HG02763 (cell line): ENCODE measurements around the gene NXF3.
"Not testable (repeated sequence)": the region's sequence is repeated elsewhere in the genome, so short reads cannot be mapped to it uniquely, and the experiment has no call there.

Source experiments
- ATAC-seq: cut with Tn5 transposase; IDR thresholded peaks from one replicate; pipeline ENCODE4 v1.9.1; 2021; ENCODE audit warnings: mild to moderate bottlenecking, moderate library complexity; ENCODE audit not compliant: unreplicated experiment

Gene NXF3, protein sequence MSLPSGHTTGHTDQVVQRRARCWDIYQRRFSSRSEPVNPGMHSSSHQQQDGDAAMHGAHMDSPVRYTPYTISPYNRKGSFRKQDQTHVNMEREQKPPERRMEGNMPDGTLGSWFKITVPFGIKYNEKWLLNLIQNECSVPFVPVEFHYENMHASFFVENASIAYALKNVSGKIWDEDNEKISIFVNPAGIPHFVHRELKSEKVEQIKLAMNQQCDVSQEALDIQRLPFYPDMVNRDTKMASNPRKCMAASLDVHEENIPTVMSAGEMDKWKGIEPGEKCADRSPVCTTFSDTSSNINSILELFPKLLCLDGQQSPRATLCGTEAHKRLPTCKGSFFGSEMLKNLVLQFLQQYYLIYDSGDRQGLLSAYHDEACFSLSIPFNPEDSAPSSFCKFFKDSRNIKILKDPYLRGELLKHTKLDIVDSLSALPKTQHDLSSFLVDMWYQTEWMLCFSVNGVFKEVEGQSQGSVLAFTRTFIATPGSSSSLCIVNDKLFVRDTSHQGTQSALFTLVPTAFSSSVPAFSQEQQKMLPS

DNA sequence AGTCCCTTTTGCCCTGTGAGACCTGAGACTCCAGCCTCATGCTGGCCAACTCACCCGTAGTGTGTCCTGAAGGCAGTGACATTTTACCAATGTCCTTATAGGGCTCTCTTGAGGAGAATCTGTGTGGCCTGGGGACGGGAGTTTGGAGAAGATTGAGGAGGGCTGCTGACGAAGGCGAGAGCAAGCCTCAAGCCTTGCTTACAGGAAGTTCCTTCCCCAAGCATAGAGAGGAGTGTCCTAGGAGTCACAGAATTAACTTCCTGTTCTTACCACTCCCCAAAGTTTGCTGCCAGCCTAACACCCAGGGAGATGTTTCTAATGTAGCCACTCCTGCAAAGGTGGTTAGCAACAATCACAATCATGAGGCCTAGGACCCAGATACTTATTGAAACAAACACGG, at the start of gene NXF3:
Gene NXF3 (minus strand): TSS at position 202 of the 400 bp plus-strand sequence. CDS start 120 bp downstream, at position 82.
- no peak for ATAC-seq

DNA sequence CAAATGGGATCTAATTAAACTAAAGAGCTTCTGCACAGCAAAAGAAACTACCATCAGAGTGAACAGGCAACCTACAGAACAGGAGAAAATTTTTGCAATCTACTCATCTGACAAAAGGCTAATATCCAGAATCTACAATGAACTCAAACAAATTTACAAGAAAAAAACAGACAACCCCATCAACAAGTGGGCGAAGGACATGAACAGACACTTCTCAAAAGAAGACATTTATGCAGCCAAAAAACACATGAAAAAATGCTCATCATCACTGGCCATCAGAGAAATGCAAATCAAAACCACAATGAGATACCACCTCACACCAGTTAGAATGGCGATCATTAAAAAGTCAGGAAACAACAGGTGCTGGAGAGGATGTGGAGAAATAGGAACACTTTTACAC, 43.6 kb upstream of the NXF3 start:
- ATAC-seq = not testable (repeated sequence)

DNA sequence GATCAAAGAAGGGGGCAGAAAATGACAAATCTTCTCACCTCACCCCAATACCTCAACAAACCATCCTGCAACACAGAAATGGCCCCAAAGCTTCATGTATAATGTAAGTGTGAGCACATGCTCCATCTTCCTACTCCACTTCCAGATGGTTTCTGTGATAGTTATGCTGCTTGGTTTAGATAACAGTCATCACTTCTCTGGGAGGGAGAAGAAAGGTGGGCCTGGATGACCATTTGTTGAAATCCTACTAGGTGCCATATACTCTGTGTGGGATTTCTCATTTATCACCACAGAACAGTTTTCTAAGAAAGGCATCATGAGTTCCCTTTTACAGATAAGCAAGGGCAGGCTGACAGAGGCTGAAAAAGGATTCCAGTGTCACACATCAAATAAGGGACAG, 31.3 kb upstream of the NXF3 start:
- no peak for ATAC-seq

DNA sequence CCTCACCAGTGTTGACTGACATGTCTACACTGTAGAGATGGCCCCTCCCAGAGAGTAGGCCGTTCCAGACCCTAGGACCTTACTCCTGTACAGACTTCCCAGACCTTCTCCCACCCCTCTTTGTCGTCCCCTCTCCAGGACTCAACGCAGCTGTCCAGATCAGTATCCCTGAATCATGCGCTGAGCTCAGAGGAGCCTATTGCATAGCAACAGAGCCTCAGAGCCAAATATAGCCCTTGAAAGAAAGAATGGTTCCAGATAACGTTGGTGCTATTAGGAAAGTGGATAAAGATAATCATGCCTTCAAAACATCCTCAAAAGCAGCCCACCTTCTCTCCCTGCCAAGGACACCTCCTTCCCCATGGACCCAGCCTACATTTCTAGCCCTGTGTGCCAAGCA, 27.8 kb upstream of the NXF3 start:
- ATAC-seq = no peak

DNA sequence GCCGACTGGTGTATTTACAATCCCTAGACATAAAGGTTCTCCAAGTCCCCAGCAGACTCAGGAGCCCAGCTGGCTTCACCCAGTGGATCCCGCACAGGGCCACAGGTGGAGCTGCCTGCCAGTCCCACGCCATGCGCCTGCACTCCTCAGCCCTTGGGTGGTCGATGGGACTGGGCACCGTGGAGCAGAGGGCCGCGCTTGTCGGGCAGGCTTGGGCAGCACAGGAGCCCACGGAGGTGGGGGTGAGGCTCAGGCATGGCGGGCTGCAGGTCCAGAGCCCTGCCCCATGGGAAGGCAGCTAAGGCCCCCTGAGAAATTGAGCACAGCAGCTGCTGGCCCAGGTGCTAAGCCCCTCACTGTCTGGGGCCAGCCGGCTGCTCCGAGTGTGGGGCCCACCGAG, 24.0 kb upstream of the NXF3 start:
- ATAC-seq = not testable (repeated sequence)

DNA sequence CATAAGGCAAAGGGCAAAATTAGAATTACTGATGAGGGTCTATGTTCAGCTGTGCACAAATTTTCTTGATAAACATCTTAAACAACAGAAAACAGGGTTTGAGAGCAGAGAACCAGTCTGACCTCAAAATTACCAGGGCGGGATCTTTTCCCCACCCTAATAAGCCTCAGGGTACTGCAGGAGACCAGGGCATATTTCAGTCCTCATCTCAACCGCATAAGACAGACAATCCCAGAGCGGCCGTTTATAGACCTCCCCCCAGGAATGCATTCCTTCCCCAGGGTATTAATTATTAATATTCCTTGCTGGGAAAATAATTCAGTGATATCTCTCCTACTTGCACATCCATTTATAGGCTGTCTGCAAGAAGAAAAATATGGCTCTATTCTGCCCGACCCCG, 16.6 kb upstream of the NXF3 start:
- ATAC-seq = not testable (repeated sequence)

DNA sequence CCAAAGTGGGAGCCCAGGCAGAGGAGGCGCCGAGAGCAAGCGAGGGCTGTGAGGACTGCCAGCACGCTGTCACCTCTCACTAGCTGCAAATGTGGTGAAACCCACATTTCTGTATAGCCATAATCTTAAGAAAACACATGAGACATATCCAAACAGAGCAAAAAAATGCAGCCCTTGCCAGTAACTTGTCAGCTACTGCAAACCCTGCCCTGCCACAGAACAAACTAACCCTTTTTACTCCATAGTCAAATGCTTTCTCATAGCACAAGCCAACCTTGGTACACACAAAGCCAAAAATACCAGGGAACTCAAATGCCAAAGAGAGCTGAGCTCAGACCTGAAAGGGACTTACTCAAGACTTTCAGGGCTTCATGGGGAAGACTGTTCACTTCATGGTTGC, 14.9 kb upstream of the NXF3 start:
- no peak for ATAC-seq

DNA sequence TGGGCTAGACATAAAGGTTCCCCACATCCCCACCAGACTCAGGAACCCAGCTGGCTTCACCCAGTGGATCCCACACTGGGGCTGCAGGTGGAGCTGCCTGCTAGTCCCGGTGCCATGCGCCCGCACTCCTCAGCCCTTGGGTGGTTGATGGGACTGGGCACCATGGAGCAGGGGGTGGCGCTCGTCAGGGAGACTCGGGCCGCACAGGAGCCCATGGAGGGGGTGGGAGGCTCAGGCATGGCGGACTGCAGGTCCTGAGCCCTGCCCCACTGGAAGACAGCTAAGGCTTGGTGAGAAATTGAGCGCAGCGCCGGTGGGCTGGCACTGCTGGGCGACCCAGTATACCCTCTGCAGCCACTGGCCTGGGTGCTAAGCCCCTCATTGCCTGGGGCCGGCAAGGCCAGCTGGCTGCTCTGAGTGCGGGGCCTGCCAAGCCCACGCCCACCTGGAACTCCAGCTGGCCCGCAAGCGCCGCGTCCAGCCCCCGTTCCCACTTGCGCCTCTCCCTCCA, 14.3 kb upstream of the NXF3 start:
- not testable (repeated sequence) for ATAC-seq

DNA sequence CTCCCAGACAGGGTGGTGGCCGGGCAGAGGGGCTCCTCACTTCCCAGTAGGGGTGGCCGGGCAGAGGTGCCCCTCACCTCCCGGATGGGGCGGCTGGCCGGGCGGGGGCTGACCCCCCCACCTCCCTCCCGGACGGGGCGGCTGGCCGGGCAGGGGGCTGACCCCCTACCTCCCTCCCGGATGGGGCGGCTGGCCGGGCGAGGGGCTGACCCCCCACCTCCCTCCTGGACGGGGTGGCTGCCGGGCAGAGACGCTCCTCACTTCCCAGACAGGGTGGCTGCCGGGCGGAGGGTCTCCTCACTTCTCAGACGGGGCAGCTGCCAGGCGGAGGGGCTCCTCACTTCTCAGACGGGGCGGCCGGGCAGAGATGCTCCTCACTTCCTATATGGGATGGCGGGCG, 11.4 kb upstream of the NXF3 start:
- not testable (repeated sequence) for ATAC-seq

DNA sequence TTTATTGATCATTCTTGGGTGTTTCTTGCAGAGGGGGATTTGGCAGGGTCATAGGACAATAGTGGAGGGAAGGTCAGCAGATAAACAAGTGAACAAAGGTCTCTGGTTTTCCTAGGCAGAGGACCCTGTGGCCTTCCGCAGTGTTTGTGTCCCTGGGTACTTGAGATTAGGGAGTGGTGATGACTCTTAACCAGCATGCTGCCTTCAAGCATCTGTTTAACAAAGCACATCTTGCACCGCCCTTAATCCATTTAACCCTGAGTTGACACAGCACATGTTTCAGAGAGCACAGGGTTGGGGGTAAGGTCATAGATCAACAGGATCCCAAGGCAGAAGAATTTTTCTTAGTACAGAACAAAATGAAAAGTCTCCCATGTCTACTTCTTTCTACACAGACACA, 10.9 kb upstream of the NXF3 start:
- ATAC-seq = not testable (repeated sequence)

DNA sequence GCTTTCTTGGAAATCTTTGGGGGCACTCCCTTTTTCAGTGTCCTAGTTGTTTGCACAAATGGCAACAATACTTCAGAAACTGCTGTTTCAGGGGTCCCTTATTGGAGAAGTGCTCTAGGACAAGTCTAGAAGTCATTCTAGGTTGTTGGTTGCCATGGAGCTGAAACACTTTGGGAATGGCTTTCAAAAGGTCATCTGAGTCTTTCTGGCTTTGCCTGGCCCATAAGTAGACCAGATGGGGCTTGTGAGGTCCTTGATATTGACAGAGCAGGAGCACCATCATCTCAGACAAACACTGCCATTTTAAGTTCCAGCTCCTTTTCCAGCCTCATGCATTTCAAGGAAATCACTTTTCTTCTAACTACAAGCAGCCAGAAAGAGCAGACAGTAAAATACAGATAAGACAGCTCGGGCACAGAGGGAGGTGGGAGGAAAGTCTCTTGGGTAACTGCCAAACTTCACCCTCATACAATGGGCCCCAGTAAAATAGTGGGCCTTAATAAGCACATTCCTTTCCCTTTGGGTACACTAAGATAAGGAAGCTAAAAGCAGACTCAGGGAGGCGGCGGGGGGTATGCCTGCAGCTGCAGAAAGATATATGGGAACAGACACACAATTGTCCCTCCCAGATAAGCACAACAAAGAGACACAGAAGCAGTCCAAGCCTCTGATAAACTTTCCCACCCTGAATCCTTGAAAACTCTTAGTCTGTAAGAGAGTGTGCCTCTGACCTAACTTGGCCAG, 8.5 kb upstream of the NXF3 start:
- no peak for ATAC-seq

DNA sequence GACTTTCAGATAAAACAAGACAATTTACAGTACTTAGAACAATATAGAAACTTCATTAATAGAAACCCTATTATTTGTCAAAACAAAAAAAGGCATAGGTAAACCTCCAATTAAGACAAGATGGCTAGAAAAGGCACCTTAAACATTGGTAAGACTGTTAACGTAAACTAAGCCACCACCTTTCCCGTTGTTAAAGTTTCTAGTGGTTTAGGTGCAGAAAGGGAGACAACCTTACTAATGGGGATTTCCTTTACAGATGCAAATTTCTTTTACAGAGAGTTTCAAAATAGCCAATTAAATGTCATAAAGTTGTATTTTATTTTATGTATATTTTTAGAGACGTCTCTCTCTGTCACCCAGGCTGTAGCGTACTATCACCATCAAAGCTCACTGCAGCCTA, 7.5 kb upstream of the NXF3 start:
- ATAC-seq = no peak

DNA sequence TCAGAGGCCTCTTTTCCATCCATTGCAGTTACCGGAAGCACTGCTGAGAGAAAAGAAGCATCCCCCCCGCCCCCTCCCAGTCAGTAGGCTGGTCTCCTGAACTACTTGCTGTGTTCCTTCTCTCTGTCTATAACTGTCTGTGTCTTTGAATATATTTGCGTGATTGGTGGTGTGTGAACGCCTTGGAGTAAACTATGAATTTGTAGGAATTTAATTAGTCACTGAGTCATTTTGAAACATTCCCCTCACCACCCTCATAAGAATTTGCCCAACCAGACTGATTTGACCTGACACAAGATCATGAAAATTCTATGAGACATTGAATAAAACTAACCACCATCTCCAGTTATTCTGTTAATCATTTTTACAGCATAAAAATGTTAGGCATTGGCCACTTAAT, 6.7 kb upstream of the NXF3 start:
- ATAC-seq = no peak

DNA sequence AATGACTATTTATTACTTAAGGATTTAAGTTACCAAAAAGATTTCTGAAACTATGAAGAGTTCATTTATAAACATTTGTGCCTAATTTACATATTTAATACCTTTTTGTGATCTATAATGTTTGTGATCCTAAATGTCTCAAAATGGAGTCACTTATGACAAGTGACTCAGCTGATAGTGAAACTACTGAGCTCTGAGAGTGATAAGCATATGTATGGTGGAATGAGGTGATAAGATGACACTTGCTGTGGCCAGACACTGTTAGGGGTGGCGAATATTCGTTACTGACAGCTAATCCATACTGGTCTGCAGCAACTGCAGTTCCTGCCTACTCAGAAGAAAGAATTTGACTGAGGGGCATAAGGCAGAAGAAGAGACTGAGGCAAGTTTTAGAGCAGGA, 5.5 kb upstream of the NXF3 start:
- ATAC-seq = no peak

DNA sequence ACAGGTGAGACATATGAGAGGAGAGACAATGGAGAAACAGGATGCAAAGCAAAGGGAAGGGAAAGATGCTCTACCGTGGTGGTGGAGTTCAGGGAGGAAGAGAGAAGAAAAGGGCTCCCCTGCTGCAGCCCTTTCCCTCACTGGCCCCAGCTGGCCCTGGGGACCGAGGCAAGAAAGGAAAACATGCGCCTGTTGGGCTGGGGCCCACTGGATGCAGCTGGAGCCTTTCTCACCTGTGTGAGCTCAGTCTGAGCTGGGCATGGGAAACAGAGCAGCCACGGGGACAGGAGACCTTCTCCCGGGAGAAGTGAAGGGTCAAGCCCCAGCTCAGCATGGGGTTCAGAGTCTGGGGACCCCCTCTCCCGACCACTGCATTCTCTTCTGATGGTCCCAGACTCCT, 11.9 kb downstream of the NXF3 start:
- ATAC-seq = no peak

DNA sequence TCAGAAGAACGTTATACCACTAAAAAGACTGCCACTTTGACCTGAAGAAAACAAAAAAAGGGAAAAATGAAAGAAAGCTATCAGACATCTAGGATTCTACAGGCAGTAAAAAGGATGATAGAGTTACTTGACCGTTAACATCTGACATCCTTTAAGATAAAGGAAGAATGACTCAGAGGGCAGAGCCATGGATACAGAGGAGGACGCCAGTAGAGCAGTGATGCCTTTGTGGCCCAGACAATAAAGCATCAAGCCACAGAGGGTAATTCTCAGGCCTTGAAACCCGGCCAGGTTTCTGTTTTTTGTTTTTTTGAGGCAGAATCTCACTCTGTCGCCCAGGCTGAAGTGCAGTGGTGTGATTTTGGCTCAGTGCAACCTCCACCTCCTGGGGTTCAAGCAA, 19.5 kb downstream of the NXF3 start:
- ATAC-seq = no peak

DNA sequence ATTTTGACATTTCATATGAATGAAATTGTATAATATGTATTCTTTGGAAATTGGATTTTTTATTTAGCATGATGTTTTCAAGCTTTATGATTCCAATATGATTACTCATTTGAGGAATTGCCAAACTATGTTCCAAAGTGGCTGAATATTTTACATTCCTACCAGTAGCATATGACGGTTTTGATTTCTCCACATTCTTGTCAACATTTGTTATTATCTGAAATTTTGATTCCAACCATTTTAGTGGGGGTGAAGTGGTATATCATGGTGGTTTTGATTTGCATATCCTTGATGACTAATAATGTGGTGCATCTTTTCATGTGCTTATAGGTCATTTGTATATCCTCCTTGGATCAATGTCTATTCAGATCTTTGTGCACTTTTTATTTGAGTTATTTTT, 26.3 kb downstream of the NXF3 start:
- no peak for ATAC-seq

DNA sequence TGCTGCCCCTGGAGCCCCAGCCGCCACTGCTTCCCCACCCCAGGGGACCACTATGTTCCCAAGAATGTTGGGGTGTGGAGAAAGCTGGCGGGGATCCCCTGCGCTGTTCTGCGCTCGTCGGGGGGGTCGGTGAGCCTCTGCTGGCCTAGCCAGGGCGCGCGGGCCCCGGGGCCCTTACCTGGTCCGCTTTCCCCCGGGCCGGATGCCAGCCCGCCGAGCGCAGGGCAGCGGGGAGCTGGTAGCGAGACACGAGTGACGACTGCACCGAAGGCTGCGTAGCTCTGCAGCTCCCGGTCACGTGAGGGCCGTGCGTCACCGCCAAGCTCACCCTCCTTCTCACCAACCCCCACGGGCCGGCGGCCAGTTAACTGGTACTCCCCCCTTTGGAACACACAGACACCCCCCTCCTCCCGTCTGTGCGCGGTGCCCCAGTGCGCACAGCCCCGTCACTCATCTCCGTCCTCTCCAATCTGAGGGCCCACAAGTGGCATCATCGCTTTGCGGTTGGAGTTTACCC, 29.0 kb downstream of the NXF3 start, which contains the start of gene BEX1:
Gene BEX1 (minus strand): TSS at position 254 of the 517 bp plus-strand sequence. CDS start 897 bp downstream, outside the sequence.
- ATAC-seq = no peak

DNA sequence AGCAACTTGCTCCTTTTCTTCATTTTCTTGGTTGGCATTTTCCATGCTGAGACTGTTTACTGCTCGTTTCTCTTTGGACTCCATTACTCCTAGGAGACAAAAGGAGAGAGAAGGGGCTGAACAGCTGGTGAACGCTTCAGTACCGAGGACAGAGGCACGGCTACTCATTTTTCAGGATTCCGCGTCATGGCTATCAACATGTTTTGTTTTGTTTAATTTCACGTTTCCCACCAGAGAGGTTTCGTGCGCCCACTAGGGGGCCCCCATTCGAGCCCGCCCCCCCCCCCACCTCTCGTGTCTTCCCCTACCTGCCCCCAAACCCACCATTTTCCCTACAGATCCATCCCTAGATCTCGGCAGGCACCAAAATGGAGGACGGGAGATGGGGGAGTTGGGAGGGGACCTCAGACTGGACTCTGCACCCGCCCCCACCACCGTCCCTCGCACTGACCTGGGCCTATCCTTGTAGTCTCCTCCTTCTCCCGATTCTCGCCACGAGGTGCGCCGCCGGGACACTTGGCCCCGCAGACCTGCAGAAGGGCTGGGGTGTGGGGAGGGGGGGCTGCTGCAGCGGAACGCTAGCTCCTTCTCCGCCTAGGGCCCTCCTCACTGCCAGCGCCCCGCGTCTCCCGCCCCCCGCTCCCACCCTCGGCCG, 29.6 kb downstream of the NXF3 start:
- no peak for ATAC-seq

DNA sequence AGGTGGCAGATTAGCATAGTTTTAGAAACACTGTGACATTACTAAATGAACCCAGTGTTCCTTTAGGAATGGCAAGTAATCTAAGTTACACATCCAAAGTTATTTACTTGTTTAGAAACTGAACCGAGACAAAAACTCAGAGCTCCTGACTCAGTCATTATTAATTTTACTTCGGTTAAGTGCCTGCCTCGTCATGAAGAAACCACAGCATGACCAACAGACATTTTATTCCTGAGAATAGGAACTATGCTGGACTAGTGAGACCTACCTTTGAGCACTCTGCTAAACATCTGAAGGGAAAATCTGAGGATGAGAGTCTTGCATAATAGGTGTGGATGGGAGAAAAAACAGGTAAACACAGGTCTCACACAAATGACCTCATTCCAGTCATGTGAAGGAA, 31.5 kb downstream of the NXF3 start:
- no peak for ATAC-seq

DNA sequence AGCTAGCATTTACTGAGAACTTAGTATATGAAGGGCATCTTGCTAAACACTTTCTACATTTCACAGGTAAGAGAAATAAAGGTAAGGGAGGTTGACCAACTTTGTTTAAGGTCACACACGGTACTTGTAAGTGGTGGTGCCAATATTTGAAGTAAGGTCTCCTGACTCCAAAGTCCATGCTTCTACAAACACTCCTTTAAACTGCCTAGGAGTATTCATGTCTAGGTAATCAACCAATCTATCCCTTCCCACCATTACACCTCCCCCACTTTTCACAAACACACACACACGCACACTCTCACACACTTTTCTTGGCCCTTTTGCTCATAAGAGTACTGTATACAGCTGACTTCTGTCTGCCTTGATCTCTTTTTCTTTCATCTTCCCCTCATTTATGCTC, 36.0 kb downstream of the NXF3 start:
- no peak for ATAC-seq
